Mesenchymal stem cell (in vitro differentiated cells and primary cell): ENCODE data around the gene TRH.

Experiments used
- DNase-seq: peaks from one replicate; pipeline ENCODE4 v3.0.0-alpha.2; 2013
- H2AFZ ChIP-seq: one replicate; pipeline ENCODE4 v1.6.1; 2013; ENCODE audit warnings: low read depth, mild to moderate bottlenecking, control low read depth, inconsistent platforms, low read length, moderate library complexity
- H2AK5ac ChIP-seq: 2 replicates; pipeline ENCODE4 v1.6.1; 2013; ENCODE audit warnings: low read length, moderate library complexity, mild to moderate bottlenecking, inconsistent platforms; ENCODE audit not compliant: severe bottlenecking
- H2BK120ac ChIP-seq: one replicate; pipeline ENCODE4 v1.6.1; 2013; ENCODE audit warnings: low read depth, mild to moderate bottlenecking, inconsistent platforms, low read length, moderate library complexity
- H2BK12ac ChIP-seq, 2 experiments: one replicate each; pipeline ENCODE4 v1.6.1; 2013; ENCODE audit warnings: inconsistent platforms in 2 of 2, low read length in 2 of 2, mild to moderate bottlenecking in 2 of 2, moderate library complexity in 2 of 2, control low read depth in 1 of 2
- H2BK15ac ChIP-seq: one replicate; pipeline ENCODE4 v1.6.1; 2013; ENCODE audit warnings: mild to moderate bottlenecking, low read depth, inconsistent platforms; ENCODE audit not compliant: poor library complexity, severe bottlenecking
- H2BK5ac ChIP-seq: 2 replicates; pipeline ENCODE4 v1.6.1; 2013; ENCODE audit warnings: low read depth, mild to moderate bottlenecking, low read length, control low read depth, inconsistent platforms; ENCODE audit not compliant: poor library complexity, severe bottlenecking
- H3K14ac ChIP-seq, 2 experiments: one replicate each; pipeline ENCODE4 v1.6.1; 2013; ENCODE audit warnings: inconsistent platforms in 2 of 2, low read length in 2 of 2, control low read depth in 1 of 2, mild to moderate bottlenecking in 1 of 2, moderate library complexity in 1 of 2
- H3K18ac ChIP-seq, 2 experiments: one replicate each; pipeline ENCODE4 v1.6.1; 2013; ENCODE audit warnings: inconsistent platforms in 2 of 2, low read length in 2 of 2, control low read depth in 1 of 2, low read depth in 1 of 2, mild to moderate bottlenecking in 1 of 2
- H3K23ac ChIP-seq, 2 experiments: one replicate each; pipeline ENCODE4 v1.6.1; 2013; ENCODE audit warnings: inconsistent platforms in 2 of 2, low read length in 2 of 2, mild to moderate bottlenecking in 2 of 2, moderate library complexity in 2 of 2, control low read depth in 1 of 2
- H3K27ac ChIP-seq: 2 replicates; pipeline ENCODE4 v1.5.1; 2013; ENCODE audit warnings: mild to moderate bottlenecking, moderate library complexity, low read length, control low read depth, inconsistent platforms; ENCODE audit not compliant: poor library complexity, severe bottlenecking
- H3K27me3 ChIP-seq, 2 experiments: 2 replicates each; pipeline versions ENCODE4 v1.6.1 to v1.7.0; 2013; ENCODE audit warnings: low read length in 2 of 2, mild to moderate bottlenecking in 2 of 2, moderate library complexity in 2 of 2, control low read depth in 1 of 2, inconsistent platforms in 1 of 2; ENCODE audit not compliant: control insufficient read depth in 1 of 2, insufficient read depth in 1 of 2
- H3K36me3 ChIP-seq, 2 experiments: 2 replicates each; pipeline versions ENCODE4 v1.6.1 to v1.7.0; 2013; ENCODE audit warnings: low read length in 2 of 2, control low read depth in 1 of 2, inconsistent platforms in 1 of 2, low read depth in 1 of 2, mild to moderate bottlenecking in 1 of 2; ENCODE audit not compliant: insufficient read depth in 2 of 2, control insufficient read depth in 1 of 2
- H3K4ac ChIP-seq, 2 experiments: one replicate each; pipeline ENCODE4 v1.6.1; 2013; ENCODE audit warnings: inconsistent platforms in 2 of 2, low read length in 2 of 2, mild to moderate bottlenecking in 2 of 2, moderate library complexity in 2 of 2, control low read depth in 1 of 2, low read depth in 1 of 2
- H3K4me1 ChIP-seq: 2 replicates; pipeline ENCODE4 v1.6.1; 2013; ENCODE audit warnings: low read depth, low read length, control low read depth; ENCODE audit not compliant: control insufficient read depth, insufficient read depth
- H3K4me2 ChIP-seq: 2 replicates; pipeline ENCODE4 v1.6.1; 2013; ENCODE audit warnings: low read length, mild to moderate bottlenecking, inconsistent platforms; ENCODE audit not compliant: poor library complexity, severe bottlenecking
- H3K4me3 ChIP-seq, 2 experiments: 2 replicates each; pipeline versions ENCODE4 v1.5.1 to v1.7.0; 2013; ENCODE audit warnings: low read length in 2 of 2, mild to moderate bottlenecking in 2 of 2, control low read depth in 1 of 2, low read depth in 1 of 2; ENCODE audit not compliant: insufficient read depth in 1 of 2
- H3K79me1 ChIP-seq: replicated peaks from 2 replicates; pipeline ENCODE4 v1.6.1; 2013; ENCODE audit warnings: mild to moderate bottlenecking, control low read depth, low read length, inconsistent platforms; ENCODE audit not compliant: poor library complexity, severe bottlenecking
- H3K9ac ChIP-seq: 2 replicates; pipeline ENCODE4 v1.7.0; 2013; ENCODE audit warnings: mild to moderate bottlenecking, low read length, moderate library complexity
- H3K9me3 ChIP-seq: 2 replicates; pipeline ENCODE4 v1.7.0; 2013; ENCODE audit warnings: mild to moderate bottlenecking, low read length; ENCODE audit not compliant: control insufficient read depth
- H4K8ac ChIP-seq: one replicate; pipeline ENCODE4 v1.6.1; 2013; ENCODE audit warnings: inconsistent platforms, mild to moderate bottlenecking, low read length, moderate library complexity
- H4K91ac ChIP-seq: one replicate; pipeline ENCODE4 v1.6.1; 2013; ENCODE audit warnings: mild to moderate bottlenecking, low read length, inconsistent platforms
- WGBS: methylation state at CpG from one replicate; pipeline ENCODE4 v1.1.7; 2013; ENCODE audit warnings: mixed read lengths; 5-methylcytosine and 5-hydroxymethylcytosine counted together

TRH gene

DNA sequence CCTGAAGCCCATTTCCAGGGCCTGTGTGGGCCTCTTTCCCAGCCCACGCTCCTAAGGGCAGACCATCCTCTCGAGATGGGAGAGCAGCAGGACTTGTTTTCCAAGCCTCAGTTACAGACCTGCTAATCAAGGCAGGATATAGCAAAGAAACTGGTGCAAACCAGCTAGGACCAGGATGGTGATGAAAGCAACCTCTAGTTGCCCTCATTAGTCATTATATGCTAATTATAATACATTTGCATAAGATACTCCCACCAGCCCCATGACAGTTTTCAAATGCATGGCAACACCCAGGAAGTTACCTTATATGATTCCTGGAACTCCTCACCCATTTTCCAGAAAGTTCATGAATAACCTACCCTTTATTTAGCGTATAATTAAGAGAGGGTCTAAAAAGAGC lies 34.4 kb upstream of the TRH start:
- no peak overlapping the region for H3K9ac ChIP-seq

DNA sequence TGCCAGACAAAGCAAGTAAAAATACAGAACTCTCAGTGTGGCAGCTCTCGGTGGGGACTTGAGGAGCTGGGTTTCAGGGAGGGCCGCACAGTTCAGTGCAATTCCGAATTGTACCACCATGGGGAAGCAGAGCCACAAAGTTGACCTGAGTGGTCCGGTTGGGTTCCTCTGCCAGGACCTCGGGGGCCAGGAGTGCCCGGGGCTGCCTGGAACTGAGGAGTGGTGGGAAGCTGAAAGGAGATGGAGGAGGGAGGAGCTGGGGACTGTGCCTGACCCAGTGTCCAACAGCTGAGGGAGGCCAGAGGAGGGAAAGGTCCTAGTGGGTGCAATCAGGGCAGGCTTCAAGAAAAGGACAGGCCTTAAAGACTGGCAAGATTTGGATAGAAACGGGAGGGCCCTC lies 32.2 kb upstream of the TRH start:
- H3K4me2 ChIP-seq = no peak overlapping the region
- no peaks in the 10 kb centered on the region for H3K79me1 ChIP-seq
- no peak overlapping the region for H2BK120ac ChIP-seq
- H4K91ac ChIP-seq = no peak overlapping the region
- H3K4me1 ChIP-seq = no peaks in the 10 kb centered on the region
- H3K9me3 ChIP-seq = peaks cover 5% of the 10 kb centered on the region
- H2BK5ac ChIP-seq = no peak overlapping the region
- H3K18ac ChIP-seq = no peak overlapping the region
- no peak overlapping the region for H3K4me3 ChIP-seq
- no peaks in the 10 kb centered on the region for H3K36me3 ChIP-seq
- H2AFZ ChIP-seq = no peak overlapping the region
- H3K27me3 ChIP-seq = peaks cover 47% of the 10 kb centered on the region in 2 experiments
- H3K4ac ChIP-seq = no peak overlapping the region
- H4K8ac ChIP-seq = no peak overlapping the region
- no peak overlapping the region for H2AK5ac ChIP-seq
- no peak overlapping the region for H3K23ac ChIP-seq
- peak; percentile 66 for DNase-seq
- 18% methylated on average over 7 of the region's 7 CpGs for WGBS
- H3K14ac ChIP-seq = no peak overlapping the region
- H2BK15ac ChIP-seq = no peak overlapping the region
- no peak overlapping the region for H2BK12ac ChIP-seq
- H3K9ac ChIP-seq = peak overlapping the region; percentile 29
- no peak overlapping the region for H3K27ac ChIP-seq

More for the DNA sequence above, 34.4 kb upstream of the TRH start:
- no peaks in the 10 kb centered on the region for H3K79me1 ChIP-seq
- H2BK15ac ChIP-seq = no peak overlapping the region
- 94% methylated on average over 3 of the region's 3 CpGs for WGBS
- H3K4me3 ChIP-seq = no peak overlapping the region
- no peak overlapping the region for H2BK120ac ChIP-seq
- no peak overlapping the region for H3K18ac ChIP-seq
- H3K14ac ChIP-seq = no peak overlapping the region
- no peak overlapping the region for H4K8ac ChIP-seq
- no peak overlapping the region for H2AFZ ChIP-seq
- no peak for DNase-seq
- H2BK5ac ChIP-seq = no peak overlapping the region
- no peak overlapping the region for H3K4ac ChIP-seq
- peaks cover 27% of the 10 kb centered on the region in 2 experiments for H3K27me3 ChIP-seq
- H4K91ac ChIP-seq = no peak overlapping the region
- no peak overlapping the region for H3K4me2 ChIP-seq
- no peaks in the 10 kb centered on the region for H3K9me3 ChIP-seq
- H2AK5ac ChIP-seq = no peak overlapping the region
- H3K27ac ChIP-seq = no peak overlapping the region
- no peaks in the 10 kb centered on the region for H3K36me3 ChIP-seq
- no peaks in the 10 kb centered on the region for H3K4me1 ChIP-seq
- H3K23ac ChIP-seq = no peak overlapping the region
- no peak overlapping the region for H2BK12ac ChIP-seq

DNA sequence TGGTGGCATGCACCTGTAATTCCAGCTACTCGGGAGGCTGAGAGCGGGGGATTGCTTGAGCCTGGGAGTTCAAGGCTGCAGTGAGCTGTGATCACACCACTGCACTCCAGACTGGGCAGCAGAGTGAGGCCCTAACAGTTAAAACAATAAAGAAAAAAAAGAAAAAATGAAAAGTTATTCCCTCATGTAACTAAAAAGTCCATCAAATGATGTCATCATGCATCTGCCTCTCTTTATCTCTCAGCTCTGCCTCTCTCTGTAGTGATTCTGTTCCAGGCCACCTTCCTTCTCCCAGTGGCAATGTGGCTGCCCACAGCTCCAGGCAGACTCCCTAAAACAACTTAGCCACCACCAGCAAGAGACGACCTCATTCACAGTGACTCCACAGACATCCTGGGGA lies 31.5 kb upstream of the TRH start:
- Histone ChIP-seq H3K4me3 (no peak overlapping the region), H3K4me2 (no peak overlapping the region), H3K4ac (no peak overlapping the region), H3K9me3 (peaks cover 13% of the 10 kb centered on the region), H4K91ac (no peak overlapping the region), H3K36me3 (no peaks in the 10 kb centered on the region), H3K27me3 (peaks cover 47 to 54% of the 10 kb centered on the region in 2 experiments), H3K79me1 (no peaks in the 10 kb centered on the region), H2BK5ac (no peak overlapping the region), H3K14ac (no peak overlapping the region), H2BK120ac (no peak overlapping the region), H3K4me1 (no peaks in the 10 kb centered on the region), H2AK5ac (no peak overlapping the region), H3K27ac (no peak overlapping the region), H2AFZ (no peak overlapping the region), H3K23ac (no peak overlapping the region), H2BK12ac (no peak overlapping the region), H4K8ac (no peak overlapping the region), H3K18ac (no peak overlapping the region), H3K9ac (no peak overlapping the region), H2BK15ac (no peak overlapping the region)
- no peak for DNase-seq
- 92% methylated on average over 3 of the region's 3 CpGs for WGBS

DNA sequence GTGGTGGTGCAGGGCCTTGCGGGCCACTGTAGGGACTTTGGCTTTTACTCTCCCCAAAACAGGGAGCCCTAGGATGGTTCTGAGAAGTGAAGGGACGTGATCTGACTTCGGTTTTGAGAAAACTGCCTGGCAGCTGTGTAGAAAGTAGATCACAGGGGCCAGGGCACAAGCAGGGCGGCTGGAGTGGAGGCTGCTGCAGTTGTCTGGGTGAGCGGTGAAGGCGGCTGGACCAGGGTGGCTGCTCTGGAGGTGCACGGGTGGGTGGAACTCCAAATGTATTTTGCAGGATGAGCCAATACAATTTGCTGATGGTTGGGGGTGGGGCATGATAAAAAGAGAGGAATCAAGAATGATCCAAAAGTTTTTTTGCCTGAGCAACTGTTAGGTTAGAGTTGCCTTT lies 29.8 kb upstream of the TRH start:
- H3K4me3 ChIP-seq = no peak overlapping the region
- H3K23ac ChIP-seq = no peak overlapping the region
- no peak overlapping the region for H3K14ac ChIP-seq
- H3K18ac ChIP-seq = no peak overlapping the region
- peaks cover 52 to 60% of the 10 kb centered on the region in 2 experiments for H3K27me3 ChIP-seq
- no peak overlapping the region for H4K91ac ChIP-seq
- H3K79me1 ChIP-seq = no peaks in the 10 kb centered on the region
- H3K4me2 ChIP-seq = no peak overlapping the region
- H3K9me3 ChIP-seq = peaks cover 14% of the 10 kb centered on the region
- no peak overlapping the region for H4K8ac ChIP-seq
- no peaks in the 10 kb centered on the region for H3K36me3 ChIP-seq
- no peaks in the 10 kb centered on the region for H3K4me1 ChIP-seq
- H2BK12ac ChIP-seq = no peak overlapping the region
- no peak for DNase-seq
- no peak overlapping the region for H3K4ac ChIP-seq
- no peak overlapping the region for H2BK5ac ChIP-seq
- H2BK120ac ChIP-seq = no peak overlapping the region
- H3K9ac ChIP-seq = no peak overlapping the region
- no peak overlapping the region for H2AK5ac ChIP-seq
- H2BK15ac ChIP-seq = peak overlapping the region; percentile 52
- no peak overlapping the region for H2AFZ ChIP-seq
- H3K27ac ChIP-seq = no peak overlapping the region
- WGBS = 90% methylated on average over 7 of the region's 7 CpGs
